Effector CD4-positive, alpha-beta T cell (primary cell): Measurements from ENCODE around the gene ELOF1.

ENCODE experiments used
- DNase-seq: peaks from one replicate; pipeline ENCODE4 v3.0.0-alpha.2; 2020

ELOF1 gene

DNA sequence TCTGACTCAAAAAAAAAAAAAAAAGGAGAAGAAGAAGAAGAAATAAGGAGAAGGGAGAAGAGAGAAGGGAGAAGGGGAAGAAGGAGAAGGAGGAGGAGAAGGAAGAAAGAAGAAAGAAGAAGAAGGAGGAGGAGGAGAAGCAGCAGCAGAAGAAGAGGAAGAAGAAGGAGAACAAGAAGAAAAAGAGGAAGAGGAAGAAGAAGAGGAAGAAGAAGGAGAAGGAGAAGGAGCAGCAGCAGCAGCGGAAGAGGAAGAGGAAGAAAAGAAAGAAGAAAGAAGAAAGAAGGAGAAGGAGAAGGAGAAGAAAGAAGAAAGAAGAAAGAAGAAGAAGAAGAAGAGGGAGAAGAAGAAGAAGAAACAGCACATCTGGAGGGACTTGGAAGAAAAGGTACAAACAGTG lies 24.5 kb downstream of the ELOF1 start:
- DNase-seq, result no peak

DNA sequence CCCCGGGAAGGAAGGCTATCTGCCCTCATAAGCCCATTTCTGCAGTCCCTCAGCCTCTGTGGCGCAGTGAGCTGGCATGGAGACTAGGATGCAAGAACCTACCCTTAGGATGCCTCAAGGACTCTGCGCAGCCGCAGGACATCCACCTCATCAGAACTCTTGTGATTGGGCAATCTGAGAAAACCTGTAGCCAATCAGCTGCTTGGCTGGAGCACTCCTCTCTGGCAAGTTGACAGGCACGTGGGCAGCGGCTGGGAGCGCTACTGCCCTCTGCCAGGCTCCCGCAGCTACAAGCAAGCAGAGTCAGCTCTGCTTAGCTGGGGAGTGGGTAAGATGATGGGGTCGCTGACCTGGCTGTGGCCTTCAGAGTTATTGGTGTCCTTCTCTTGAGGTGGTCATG lies 28.6 kb downstream of the ELOF1 start:
- no peak for DNase-seq

DNA sequence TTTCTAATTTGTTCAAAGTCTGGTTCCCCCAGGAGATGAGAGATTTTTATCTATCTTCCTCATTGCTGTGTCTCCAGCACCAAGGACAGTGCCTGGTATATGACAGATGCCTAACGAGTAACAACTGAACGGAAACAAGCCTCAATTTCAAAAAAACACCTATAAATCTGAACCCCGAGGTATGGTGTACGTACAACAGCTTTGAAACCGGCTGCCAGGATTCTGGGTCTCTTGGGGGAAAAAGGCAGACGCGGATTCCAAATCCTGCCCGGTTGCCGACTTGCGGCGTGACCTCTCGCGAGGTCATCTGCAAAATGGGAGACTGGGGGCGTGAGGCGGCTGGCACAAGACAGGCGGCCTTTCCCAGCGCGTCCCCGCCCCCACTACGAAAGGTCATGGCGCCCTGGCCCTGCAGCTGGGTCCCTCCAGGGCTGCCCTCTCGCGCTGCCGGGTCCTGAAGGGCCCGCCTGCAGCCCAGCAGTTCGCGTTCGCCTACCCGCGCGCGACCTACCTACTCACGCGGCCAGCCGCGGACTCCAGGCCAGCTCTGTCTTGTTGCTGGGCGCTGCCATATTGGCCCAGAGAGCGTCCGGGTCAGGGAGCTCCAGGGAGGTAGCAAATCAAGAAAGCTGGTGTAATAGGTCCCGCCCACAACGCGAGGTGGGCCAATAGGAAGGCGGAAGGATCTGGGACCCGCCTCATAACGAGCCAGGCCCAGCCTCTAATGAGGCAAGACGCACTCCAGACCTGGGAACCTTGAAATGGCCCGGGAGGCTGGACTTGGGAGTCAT lies 30.3 kb downstream of the ELOF1 start, which contains the start of gene ECSIT:
TSS of gene ECSIT (minus strand) at position 584 of the 791 bp plus-strand sequence. CDS start 9,964 bp downstream, outside the sequence.
- DNase-seq, result peak; percentile 85

DNA sequence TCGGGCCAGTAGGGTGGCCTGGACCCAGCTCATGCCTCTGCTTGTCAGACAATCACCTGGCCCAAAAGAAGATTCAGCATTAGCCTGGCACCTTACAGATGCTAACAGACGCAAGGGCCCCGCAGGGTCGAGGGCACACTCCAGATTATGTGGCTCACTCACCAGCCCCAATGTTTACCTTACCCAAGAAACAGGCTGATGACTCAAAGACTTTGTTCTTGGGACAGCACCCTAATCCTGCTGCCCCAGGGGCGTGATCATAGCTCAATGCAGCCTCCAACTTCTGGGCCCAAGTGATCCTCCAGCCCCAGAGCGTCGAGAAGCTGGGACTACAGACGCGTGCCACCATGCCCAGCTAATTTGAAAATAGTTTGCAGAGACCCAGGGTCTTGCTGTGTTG lies 39.9 kb downstream of the ELOF1 start:
- DNase-seq, result no peak

DNA sequence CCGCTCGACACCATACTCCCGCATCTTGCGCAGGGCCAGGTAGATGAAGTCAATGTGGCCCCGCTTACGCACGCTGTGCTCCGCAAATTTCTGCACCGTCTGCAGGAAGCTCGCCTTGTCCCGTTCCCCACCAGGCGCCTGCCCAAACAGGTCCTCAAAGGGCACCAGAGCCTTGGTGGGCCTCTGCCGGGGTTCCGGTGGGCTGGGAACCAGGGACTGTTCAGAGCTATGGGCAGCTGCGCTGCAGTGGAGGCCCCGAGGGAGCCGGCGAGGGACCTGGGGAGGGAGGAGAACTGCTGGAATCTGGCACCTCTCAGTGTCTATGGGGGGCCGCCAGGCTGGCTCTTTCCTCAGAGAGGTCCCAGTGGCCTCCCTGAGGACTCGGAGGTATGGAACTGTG lies 45.1 kb downstream of the ELOF1 start:
- no peak for DNase-seq

DNA sequence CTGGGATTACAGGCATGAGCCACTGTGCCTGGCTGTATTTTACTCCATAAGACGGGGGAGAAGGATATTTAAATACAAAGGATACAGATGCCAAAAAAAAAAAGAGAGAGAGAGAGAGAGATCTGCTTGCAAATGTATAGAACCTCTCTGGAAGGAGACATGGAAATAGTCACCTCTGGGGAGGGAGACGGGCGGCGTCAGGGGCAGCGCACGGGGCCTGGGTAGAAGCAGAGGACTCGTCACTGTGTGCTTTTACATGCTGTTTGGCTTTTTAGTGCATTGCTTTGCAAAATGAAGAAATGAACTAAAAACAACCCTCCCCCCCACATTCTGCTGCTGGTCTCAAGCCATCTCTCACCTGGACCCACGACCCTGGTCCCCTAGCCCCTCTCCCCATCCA lies 48.6 kb downstream of the ELOF1 start:
- no peak for DNase-seq

DNA sequence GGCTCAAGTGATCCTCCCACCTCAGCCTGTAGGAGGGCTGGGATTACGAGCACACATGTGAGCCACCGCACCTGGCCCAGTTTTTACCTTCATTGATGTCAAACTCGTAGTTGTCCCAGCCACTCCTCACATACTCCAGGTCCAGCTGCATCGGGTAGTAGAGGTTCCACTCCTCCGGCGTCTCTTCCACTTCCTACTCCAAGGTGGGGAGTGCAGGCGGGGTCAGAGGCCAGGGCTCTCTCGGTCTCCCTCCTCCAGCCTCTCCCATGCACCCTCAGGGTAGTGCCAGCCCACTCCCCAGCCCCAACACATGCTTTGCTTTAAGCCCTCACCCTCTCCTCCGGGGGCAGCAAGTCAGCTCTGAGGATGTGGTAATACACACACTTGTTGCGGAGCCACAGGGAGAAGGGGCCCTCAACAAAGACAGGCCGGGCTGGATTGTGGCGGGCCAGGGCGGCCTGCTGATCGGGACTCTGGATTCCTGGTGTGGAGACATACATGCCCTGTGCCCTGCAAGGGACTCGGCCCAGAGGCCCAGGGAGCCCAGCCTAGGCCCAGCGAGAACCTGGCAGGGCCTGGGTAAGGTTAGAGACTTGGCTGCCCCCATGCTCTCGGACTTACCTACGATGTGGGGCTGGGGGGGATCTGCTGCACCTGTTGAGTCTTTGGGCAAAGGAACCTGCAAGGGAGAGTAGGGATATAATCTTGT lies 51.5 kb downstream of the ELOF1 start:
- no peak for DNase-seq

DNA sequence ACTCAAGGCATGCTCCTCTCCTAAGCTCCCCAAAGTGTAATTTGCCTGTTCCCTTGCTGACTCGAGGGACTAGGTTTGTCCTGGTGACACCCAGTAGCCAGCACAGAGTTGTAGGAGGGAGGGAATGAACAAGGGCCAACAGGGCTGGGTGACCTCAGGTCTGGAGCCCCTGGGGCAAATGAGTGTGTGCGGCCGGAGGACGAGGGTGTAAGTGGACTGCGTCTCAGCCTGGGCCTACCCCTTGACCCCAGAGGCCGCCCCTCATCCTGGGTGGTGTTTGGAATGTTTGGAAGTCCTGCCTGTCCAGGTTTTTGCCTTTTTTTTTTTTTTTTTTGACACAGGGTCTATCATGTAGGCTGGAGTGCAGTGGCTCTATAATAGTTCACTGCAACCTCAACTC lies 52.1 kb downstream of the ELOF1 start:
- DNase-seq, result no peak

DNA sequence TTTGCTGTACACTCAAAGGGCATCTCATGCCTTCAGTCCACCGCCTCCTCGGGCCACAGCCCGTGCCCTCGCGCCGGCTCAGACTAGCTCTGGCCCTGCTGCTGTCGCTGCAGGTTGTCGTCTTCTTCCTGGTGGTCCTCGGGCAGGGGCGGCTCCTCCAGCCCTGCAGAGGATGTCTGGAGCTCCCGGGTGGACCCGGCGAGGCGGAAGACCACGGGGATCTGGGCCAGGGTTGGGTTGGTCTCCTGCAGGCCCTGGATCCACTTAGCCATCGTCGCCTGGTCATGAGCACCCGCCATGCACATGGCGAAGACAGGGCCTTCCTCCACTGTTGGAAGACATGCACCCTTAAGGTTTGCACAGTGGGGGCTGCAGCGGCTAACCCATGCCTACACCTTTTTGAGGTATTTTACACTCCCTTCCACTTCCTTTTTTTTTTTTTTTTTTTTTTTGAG lies 52.9 kb downstream of the ELOF1 start:
- no peak for DNase-seq

DNA sequence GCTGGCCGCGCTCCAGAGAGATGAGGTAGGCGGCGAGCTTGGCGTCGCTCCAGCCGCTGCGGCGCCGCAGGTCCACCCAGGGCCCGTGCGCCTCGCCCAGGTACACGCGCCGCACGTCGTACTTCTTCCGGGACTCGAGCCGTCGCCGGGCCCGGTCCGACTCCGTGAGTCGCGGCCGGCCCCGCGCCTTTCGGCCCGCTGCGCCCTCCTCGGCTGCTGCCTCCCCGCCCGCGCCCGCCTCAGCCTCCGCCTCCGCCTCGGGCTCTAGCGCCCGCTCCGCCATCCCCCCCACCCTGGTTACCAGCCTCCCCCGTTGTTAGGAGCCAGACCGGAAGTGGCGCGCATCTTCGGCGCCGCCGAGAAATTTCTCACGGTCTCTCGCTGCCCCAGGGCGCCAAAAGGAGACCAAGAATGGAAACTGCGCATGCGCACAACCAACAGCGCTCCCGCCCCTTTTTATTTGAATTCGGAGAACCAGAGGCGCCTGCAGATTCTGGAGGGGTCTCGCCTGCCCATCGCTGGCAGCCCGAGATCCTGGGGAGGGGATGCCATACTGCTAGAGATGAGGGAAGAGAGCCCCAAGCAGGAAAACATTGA lies 53.4 kb downstream of the ELOF1 start, which contains the start of gene ZNF653:
TSS of gene ZNF653 (minus strand) at position 336 of the 597 bp plus-strand sequence. CDS start at position 283, 53 bp downstream.
- DNase-seq, result peak; percentile 91

DNA sequence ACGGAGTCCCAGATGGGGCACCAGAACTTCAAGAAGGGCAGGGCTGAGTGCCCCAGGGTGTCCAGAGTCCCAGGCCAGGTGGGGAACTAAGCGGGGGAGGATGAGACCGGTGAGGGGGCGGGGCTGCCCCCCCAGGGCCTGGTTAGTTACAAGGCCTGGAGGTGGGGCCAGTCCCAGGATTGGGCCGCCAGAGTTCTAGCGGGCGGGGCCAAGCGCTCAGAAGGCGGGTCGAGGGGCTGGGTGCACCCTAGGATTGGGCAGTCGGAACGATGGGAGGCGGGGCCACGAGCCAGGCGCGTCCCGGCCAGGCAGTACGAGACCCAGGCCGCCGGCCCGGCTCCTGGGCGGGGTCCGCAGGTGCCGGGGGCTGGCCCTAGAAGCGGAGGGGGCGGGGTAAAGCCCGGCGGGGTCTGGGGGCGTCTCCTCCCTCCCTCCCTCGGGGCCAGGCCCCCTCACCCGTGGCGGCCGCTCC lies 54.0 kb downstream of the ELOF1 start:
- peak; percentile 92 for DNase-seq

DNA sequence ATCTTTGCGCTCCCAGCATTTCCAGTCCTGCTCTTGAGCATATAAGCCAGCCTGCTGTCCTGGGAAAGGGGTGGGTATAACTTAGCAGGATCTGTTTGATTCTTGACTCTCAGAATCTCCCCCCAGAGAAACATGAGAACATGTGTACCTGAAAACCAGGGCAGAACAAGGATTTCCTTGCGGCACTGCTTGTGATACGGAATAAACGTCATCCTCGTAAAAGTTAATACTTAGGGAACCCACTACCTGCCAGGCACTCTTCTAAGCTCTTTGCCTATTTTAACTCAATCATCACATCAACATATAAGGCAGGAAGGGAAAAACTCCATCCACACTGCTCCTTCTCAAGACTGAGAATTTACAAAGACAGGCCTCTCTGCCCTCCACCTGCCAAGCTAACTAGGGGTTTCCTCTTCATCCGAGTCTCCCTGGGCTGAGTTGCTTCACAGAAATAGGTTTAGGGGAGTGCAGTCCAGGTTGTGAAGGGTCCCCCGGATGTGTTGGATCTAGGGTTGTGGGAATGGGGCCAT lies 54.5 kb downstream of the ELOF1 start:
- no peak for DNase-seq
